ENCODE results near the gene GPM6B.

The GPM6B gene

DNA sequence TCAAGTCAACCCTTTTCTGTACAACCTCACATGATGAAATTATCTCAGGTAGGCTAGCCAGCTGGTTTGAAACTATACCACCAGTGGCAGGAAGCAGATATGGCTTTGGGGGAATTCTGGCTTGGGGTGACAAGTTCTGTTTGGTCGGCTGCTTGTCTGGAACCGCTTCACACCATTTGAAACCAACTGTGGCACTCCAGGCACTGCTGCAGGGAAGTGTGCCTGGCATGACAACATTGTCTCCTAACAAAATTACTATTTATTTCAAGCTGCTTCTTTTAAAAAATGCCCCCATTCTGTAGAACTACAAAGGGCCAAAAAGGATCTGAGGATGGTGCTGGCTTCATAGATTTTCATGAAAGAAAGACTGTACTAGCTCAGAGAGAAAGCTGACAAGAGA, 37.1 kb upstream of the GPM6B start:
- DNase-seq (ENCODE audit: low read depth), result no peak
- TF ChIP-seq, protein P1, sequence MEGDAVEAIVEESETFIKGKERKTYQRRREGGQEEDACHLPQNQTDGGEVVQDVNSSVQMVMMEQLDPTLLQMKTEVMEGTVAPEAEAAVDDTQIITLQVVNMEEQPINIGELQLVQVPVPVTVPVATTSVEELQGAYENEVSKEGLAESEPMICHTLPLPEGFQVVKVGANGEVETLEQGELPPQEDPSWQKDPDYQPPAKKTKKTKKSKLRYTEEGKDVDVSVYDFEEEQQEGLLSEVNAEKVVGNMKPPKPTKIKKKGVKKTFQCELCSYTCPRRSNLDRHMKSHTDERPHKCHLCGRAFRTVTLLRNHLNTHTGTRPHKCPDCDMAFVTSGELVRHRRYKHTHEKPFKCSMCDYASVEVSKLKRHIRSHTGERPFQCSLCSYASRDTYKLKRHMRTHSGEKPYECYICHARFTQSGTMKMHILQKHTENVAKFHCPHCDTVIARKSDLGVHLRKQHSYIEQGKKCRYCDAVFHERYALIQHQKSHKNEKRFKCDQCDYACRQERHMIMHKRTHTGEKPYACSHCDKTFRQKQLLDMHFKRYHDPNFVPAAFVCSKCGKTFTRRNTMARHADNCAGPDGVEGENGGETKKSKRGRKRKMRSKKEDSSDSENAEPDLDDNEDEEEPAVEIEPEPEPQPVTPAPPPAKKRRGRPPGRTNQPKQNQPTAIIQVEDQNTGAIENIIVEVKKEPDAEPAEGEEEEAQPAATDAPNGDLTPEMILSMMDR (conservative IDR thresholded peaks at IDR 0.05; ENCODE audit: control insufficient read depth, insufficient read depth, low read depth, low read length), result no peak
- no peak overlapping the region for H3K4me3 ChIP-seq (ENCODE audit: control insufficient read depth, low read depth, low read length)

DNA sequence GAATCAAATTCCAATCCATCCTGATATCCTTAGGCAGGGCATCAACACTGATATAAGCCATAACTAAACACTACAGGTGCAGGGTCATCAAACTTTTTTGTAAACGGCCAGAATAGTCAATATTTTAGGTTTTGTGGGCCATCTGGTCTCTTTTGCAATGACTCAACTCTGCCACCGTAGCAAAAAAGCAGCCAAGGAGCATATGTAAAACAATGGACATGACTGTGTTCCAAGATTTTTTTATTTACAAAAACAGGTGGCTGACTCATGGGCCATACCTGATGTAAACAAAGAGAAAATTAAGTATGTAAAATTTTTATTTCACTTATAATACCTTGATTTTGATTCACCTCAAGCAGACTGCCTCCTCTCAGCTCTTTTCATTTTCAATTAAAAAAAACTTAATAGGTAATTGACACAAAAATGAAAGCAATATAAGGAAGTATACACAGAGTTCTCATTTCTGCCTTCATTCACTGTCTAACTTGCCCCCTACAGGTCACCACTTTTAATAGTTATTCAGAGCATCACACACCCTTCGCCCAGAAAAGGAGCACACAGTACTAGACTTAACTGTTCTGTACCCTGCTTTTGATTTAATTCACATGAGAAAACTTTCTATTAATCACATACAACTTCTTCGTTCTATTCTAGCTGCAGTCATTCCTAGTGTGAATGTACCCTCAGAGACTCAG, 35.3 kb upstream of the GPM6B start:
- no peak overlapping the region for H3K4me3 ChIP-seq (ENCODE audit: control insufficient read depth, low read depth, low read length)
- TF ChIP-seq, protein P1 (conservative IDR thresholded peaks at IDR 0.05; ENCODE audit: control insufficient read depth, insufficient read depth, low read depth, low read length), result no peak
- no peak for DNase-seq (ENCODE audit: low read depth)

DNA sequence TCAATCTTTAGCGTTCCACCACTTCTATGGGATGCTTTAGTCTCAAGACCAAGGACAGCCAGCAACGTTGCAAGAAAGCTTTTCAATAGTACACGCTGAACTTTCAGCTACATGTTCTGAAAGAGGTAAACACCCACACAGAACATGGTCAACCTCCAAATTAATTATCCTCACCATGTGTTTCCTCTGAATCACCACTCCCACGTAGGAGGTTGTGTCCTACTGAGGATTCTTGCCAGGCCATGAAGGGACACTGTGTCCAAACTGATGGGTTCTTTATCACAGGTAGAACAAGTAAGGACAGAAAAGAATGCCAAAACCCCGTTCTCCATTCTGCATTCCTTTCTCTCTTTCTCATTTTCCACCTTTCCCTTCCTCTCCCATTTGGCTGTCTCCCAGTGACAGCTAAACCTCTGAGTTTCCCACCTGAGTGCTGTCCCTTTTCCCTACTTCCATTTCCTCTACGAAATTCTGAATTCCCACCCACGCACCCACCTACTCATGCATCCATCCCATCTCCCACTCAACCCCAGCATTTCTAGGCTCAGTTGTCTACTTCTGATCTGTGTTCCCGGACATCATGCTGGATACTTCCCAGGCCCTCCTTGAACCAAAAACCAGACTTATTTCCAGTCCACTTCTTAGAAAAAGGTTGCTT, 29.0 kb upstream of the GPM6B start:
- TF ChIP-seq, protein P1 (conservative IDR thresholded peaks at IDR 0.05; ENCODE audit: control insufficient read depth, insufficient read depth, low read depth, low read length), result no peak
- H3K4me3 ChIP-seq (ENCODE audit: control insufficient read depth, low read depth, low read length), result no peak overlapping the region
- peak; percentile 95 for DNase-seq (ENCODE audit: low read depth)

DNA sequence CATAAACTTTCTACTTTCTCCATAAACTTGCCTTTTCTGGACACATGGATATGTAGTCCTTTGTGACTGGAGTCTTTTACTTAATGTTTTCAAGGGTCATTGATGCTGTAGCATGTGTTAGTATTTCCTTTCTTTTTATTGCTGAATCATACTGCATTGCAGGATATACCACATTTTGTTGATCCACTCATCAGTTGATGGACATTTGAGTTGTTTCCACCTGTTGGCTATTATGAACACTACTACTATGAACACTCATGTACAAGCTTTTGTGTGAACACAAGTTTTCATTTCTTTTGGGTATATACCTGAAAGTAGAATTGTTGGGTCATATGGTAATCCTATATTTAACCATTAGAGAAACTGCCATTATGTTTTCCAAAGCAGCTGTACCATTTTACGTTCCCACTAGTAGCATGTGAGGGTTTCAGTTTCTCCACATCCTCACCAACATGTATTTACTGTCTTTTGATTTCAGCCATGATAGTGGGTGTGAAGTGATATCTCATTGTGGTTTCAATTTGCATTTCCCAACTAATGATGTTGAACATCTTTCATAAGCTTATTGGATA, 26.3 kb upstream of the GPM6B start:
- peak; percentile 22 for DNase-seq (ENCODE audit: low read depth)
- TF ChIP-seq, protein P1 (conservative IDR thresholded peaks at IDR 0.05; ENCODE audit: control insufficient read depth, insufficient read depth, low read depth, low read length), result no peak

DNA sequence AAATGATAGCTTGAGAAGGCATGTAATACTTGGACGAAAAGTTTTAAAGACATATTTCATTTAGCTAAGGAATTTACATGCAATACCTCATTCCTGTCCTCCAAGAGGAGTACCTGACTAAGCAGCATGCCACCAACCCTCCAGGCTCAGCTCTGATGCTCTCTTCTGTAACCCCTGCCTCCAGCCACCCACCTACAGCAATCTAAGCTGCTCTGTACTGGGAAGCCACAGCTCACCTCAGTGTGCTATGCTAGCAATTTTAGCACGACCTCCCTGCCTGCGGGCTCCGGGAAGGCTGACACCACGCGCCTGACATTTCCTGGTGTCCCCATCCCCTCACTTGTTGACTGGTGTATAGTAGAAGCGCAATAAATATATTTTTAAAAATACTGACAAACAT, 23.2 kb upstream of the GPM6B start:
- DNase-seq (ENCODE audit: low read depth), result no peak
- H3K4me3 ChIP-seq (ENCODE audit: control insufficient read depth, low read depth, low read length), result no peak overlapping the region
- TF ChIP-seq, protein P1 (conservative IDR thresholded peaks at IDR 0.05; ENCODE audit: control insufficient read depth, insufficient read depth, low read depth, low read length), result no peak

More for the DNA sequence above, 26.3 kb upstream of the GPM6B start:
- no peak overlapping the region for H3K4me3 ChIP-seq (ENCODE audit: control insufficient read depth, low read depth, low read length)

DNA sequence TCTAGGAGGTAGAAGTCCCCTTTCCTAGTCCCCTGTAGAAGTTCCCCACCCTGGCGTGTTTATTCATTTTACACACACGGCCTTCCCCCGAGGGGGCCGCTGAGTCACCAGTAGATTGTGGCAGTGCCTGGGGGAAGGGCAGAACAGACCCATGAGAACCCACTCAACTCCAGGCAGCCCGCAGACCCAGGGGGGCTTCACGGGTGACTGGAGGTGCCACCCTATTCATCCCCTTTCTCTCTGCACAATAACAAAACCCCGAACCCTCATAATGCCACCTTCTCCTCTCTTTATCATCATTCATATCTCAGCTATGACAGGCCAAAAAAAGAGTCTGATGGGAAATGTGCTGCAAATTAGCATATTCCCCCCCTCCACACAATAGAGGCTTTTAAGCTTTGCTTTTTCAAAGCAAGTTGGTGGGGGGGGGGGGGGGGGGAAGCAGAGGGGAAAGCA, 20.4 kb upstream of the GPM6B start:
- no peak overlapping the region for H3K4me3 ChIP-seq (ENCODE audit: control insufficient read depth, low read depth, low read length)
- peak; percentile 20 for DNase-seq (ENCODE audit: low read depth)
- TF ChIP-seq, protein P1 (conservative IDR thresholded peaks at IDR 0.05; ENCODE audit: control insufficient read depth, insufficient read depth, low read depth, low read length), result no peak

All from fibroblast of mammary gland (primary cell).